K562 (cell line): ENCODE measurements around the gene CMIP. TPM values are rescaled to one million over a fixed set of nuclear protein-coding genes. Genes with fewer than 3 reads are reported as not detected.
A peak's percentile ranks its signal among the peaks of the same experiment; 100 is the strongest.

Experiments
- ARID2 ChIP-seq: fragments of 450-650 bp; IDR thresholded peaks from 2 replicates; pipeline ENCODE4 v1.6.1; 2017; ENCODE audit warnings: antibody characterized with exemption, mild to moderate bottlenecking
- BCL6 ChIP-seq: fragments of 250-450 bp; sonication (Bioruptor Pico); IDR thresholded peaks from 2 replicates; pipeline ENCODE4 v1.4.0; 2020
- CBX2 ChIP-seq: fragments of 200-600 bp; sonication (generic); IDR thresholded peaks from one replicate; pipeline ENCODE4 v1.6.1; 2012; ENCODE audit warnings: mild to moderate bottlenecking, low read length, inconsistent platforms; ENCODE audit not compliant: insufficient read depth, poor library complexity, severe bottlenecking
- EWSR1 ChIP-seq: fragments of 450-650 bp; IDR thresholded peaks from 2 replicates; pipeline ENCODE4 v1.6.1; 2018; ENCODE audit warnings: borderline replicate concordance, mild to moderate bottlenecking, low read depth, moderate library complexity; ENCODE audit not compliant: partially characterized antibody
- MCM5 ChIP-seq: fragments of 450-650 bp; IDR thresholded peaks from 2 replicates; pipeline ENCODE4 v1.6.1; 2016; ENCODE audit warnings: low read depth
- NFXL1 ChIP-seq: fragments of 450-650 bp; formaldehyde crosslinking; IDR thresholded peaks from 2 replicates; pipeline ENCODE4 v1.4.0; 2021; ENCODE audit warnings: mild to moderate bottlenecking
- NR2F6 ChIP-seq: fragments of 450-650 bp; formaldehyde crosslinking; IDR thresholded peaks from 2 replicates; pipeline ENCODE4 v1.4.0; 2020; ENCODE audit warnings: mild to moderate bottlenecking
- POU5F1 ChIP-seq: fragments of 150-350 bp; IDR thresholded peaks from 2 replicates; pipeline ENCODE4 v1.6.1; 2014; ENCODE audit warnings: borderline replicate concordance, low read length, low read depth, mild to moderate bottlenecking; ENCODE audit not compliant: partially characterized antibody
- RB1 ChIP-seq: fragments of 450-650 bp; IDR thresholded peaks from 2 replicates; pipeline ENCODE4 v1.6.1; 2017; ENCODE audit warnings: low read depth, mild to moderate bottlenecking
- RFX1 ChIP-seq: fragments of 450-650 bp; IDR thresholded peaks from 2 replicates; pipeline ENCODE4 v1.6.1; 2016; ENCODE audit warnings: mild to moderate bottlenecking, moderate library complexity
- SAP30 ChIP-seq: fragments of 200-600 bp; sonication (generic); IDR thresholded peaks from 2 replicates; pipeline ENCODE4 v1.6.1; 2012; ENCODE audit warnings: borderline replicate concordance, low read depth, mild to moderate bottlenecking, moderate library complexity, low read length, control low read depth, inconsistent platforms; ENCODE audit not compliant: insufficient read depth, poor library complexity, severe bottlenecking
- TEAD1 ChIP-seq, 2 experiments: fragments of 450-650 bp in 1 of 2; sonication (generic) in 1 of 2; formaldehyde crosslinking; IDR thresholded peaks; 2 replicates each; pipeline versions ENCODE4 v1.4.0 to v1.8.0; 2020 to 2022; ENCODE audit warnings: mild to moderate bottlenecking in 2 of 2, missing genetic modification reagents in 1 of 2
- ZKSCAN1 ChIP-seq: fragments of 150-350 bp; IDR thresholded peaks from 2 replicates; pipeline ENCODE4 v1.6.1; 2016; ENCODE audit warnings: low read depth, low read length
- ZNF12 ChIP-seq: sonication (generic); formaldehyde crosslinking; IDR thresholded peaks from 2 replicates; pipeline ENCODE4 v1.4.0; 2020; ENCODE audit warnings: mild to moderate bottlenecking, missing genetic modification reagents
- ZNF121 ChIP-seq: sonication (generic); formaldehyde crosslinking; conservative IDR thresholded peaks from 2 replicates; pipeline ENCODE4 v1.8.0; 2022; ENCODE audit warnings: missing genetic modification reagents
- ZNF165 ChIP-seq: fragments of 250-450 bp; sonication (Bioruptor Pico); IDR thresholded peaks from 2 replicates; pipeline ENCODE4 v1.4.0; 2020; ENCODE audit warnings: borderline replicate concordance
- ZNF224 ChIP-seq: sonication (generic); formaldehyde crosslinking; IDR thresholded peaks from 2 replicates; pipeline ENCODE4 v1.8.0; 2022; ENCODE audit warnings: mild to moderate bottlenecking, missing genetic modification reagents
- ZNF232 ChIP-seq: sonication (generic); formaldehyde crosslinking; IDR thresholded peaks from 2 replicates; pipeline ENCODE4 v1.8.0; 2022; ENCODE audit warnings: mild to moderate bottlenecking, missing genetic modification reagents
- ZZZ3 ChIP-seq: fragments of 450-650 bp; IDR thresholded peaks from 2 replicates; pipeline ENCODE4 v1.6.1; 2016; ENCODE audit warnings: antibody characterized with exemption, mild to moderate bottlenecking, moderate library complexity
- polyA plus RNA-seq, 8 experiments: library from polyadenylated mRNA; depleted of rRNA in 4 of 8; stranded (reverse) in 5 of 8; unstranded in 3 of 8; fragments of >200 nt; fragmentation: Nextera tagmentation in 2 of 8; fragmentation: Illumina TruSeq in 1 of 8; extraction: Ambion mirVana in 2 of 8; extraction: Trizol in 1 of 8; gene quantifications; 2 replicates each; pipeline versions ENCODE4 v1.2.1 to v1.2.3, GENCODE V29; 2011 to 2014; ENCODE audit warnings: inconsistent platforms in 1 of 8, missing spikeins in 1 of 8
- total RNA-seq, 7 experiments: library from RNA; depleted of rRNA in 6 of 7; stranded (reverse); fragments of >200 nt in 6 of 7; fragmentation: Illumina TruSeq in 2 of 7; extraction: Trizol in 2 of 7; gene quantifications; 2 replicates each; pipeline versions ENCODE4 v1.2.1 to v1.2.3, GENCODE V29; 2011 to 2021; ENCODE audit warnings: low replicate concordance in 1 of 7
- TF ChIP-seq, protein P1 (sequence below): fragments of 250-450 bp; sonication (Bioruptor Pico); IDR thresholded peaks from 2 replicates; pipeline ENCODE4 v1.4.0; 2020; ENCODE audit warnings: borderline replicate concordance
- TF ChIP-seq, protein P2 (sequence below): IDR thresholded peaks from 3 replicates; pipeline ENCODE4 v1.6.1; 2011; ENCODE audit warnings: borderline replicate concordance, mild to moderate bottlenecking; ENCODE audit not compliant: insufficient read length, insufficient read depth
- TF ChIP-seq, protein P3 (sequence below): sonication (generic); formaldehyde crosslinking; IDR thresholded peaks from 2 replicates; pipeline ENCODE4 v1.8.1; 2023; ENCODE audit warnings: mild to moderate bottlenecking, missing genetic modification reagents

The CMIP gene
- total and polyA plus RNA-seq, 9 of the 15 experiments (the other 6 are each of a cell fraction or from before 2014, with no cell fraction given), result 0.94 to 82.5 (median 10.3) TPM

DNA sequence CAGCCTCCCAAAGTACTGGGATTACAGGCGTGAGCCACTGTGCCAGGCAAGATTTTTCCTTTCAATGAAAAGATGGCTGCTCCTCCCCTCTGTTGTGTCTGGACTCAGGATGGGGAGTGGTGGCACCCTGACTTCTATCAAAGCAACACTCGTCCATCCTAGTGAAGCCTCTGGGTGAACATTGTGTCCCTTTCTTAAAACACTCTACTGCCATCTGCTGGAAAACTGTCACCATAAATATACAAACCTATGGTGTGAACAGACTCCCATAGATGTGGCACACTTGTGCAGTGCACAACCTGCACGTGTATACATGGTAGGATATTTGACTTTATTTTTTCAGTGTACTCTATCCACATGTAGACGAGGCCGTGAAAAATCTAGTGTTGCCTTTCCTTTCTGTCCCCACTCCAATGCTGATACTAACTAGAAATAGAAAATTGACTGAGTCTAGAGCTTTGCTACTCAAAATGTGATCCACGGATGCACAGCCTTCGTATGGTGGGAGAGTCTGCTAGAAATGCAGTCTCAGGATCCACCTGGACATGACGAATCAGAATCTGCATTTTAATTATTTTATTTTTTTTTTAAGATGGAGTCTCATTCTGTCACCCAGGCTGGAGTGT lies 278.6 kb downstream of the CMIP start (continued):
- no peak for TF ChIP-seq CBX2
- TF ChIP-seq ZNF224 (CRISPR knock-in tag), result no peak
- TF ChIP-seq ZNF121 (CRISPR knock-in tag), result peak; percentile 17; the same call in 1 of the 2 replicates
- peak; percentile 84; the same call in 1 of the 2 replicates for TF ChIP-seq ZNF232 (CRISPR knock-in tag)
- no peak for TF ChIP-seq NR2F6
- TF ChIP-seq, protein P1, sequence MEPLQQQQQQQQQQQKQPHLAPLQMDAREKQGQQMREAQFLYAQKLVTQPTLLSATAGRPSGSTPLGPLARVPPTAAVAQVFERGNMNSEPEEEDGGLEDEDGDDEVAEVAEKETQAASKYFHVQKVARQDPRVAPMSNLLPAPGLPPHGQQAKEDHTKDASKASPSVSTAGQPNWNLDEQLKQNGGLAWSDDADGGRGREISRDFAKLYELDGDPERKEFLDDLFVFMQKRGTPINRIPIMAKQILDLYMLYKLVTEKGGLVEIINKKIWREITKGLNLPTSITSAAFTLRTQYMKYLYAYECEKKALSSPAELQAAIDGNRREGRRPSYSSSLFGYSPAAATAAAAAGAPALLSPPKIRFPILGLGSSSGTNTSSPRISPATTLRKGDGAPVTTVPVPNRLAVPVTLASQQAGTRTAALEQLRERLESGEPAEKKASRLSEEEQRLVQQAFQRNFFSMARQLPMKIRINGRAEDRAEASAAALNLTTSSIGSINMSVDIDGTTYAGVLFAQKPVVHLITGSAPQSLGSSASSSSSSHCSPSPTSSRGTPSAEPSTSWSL (CRISPR knock-in tag), result 0 out of 2 replicates have a peak, but pooled peaks have one; percentile 13
- TF ChIP-seq, protein P2, sequence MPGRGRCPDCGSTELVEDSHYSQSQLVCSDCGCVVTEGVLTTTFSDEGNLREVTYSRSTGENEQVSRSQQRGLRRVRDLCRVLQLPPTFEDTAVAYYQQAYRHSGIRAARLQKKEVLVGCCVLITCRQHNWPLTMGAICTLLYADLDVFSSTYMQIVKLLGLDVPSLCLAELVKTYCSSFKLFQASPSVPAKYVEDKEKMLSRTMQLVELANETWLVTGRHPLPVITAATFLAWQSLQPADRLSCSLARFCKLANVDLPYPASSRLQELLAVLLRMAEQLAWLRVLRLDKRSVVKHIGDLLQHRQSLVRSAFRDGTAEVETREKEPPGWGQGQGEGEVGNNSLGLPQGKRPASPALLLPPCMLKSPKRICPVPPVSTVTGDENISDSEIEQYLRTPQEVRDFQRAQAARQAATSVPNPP, result no peak
- no peak for TF ChIP-seq ZNF165 (CRISPR knock-in tag)
- TF ChIP-seq MCM5, result no peak
- TF ChIP-seq EWSR1, result no peak
- TF ChIP-seq RFX1, result no peak
- no peak for TF ChIP-seq TEAD1 (CRISPR knock-in tag; IDR thresholded peaks at IDR 0.05)
- no peak for TF ChIP-seq POU5F1
- no peak for TF ChIP-seq BCL6 (CRISPR knock-in tag)
- TF ChIP-seq ZZZ3, result no peak
- TF ChIP-seq NFXL1 (CRISPR knock-in tag), result no peak
- peak; percentile 90 for TF ChIP-seq ARID2
- TF ChIP-seq ZNF12, result no peak
- no peak for TF ChIP-seq ZKSCAN1
- no peak for TF ChIP-seq SAP30
- no peak; the same call in 1 of the 2 replicates for TF ChIP-seq RB1
- TF ChIP-seq, protein P3, sequence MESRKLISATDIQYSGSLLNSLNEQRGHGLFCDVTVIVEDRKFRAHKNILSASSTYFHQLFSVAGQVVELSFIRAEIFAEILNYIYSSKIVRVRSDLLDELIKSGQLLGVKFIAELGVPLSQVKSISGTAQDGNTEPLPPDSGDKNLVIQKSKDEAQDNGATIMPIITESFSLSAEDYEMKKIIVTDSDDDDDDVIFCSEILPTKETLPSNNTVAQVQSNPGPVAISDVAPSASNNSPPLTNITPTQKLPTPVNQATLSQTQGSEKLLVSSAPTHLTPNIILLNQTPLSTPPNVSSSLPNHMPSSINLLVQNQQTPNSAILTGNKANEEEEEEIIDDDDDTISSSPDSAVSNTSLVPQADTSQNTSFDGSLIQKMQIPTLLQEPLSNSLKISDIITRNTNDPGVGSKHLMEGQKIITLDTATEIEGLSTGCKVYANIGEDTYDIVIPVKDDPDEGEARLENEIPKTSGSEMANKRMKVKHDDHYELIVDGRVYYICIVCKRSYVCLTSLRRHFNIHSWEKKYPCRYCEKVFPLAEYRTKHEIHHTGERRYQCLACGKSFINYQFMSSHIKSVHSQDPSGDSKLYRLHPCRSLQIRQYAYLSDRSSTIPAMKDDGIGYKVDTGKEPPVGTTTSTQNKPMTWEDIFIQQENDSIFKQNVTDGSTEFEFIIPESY (CRISPR knock-in tag), result 0 out of 2 replicates have a peak, but pooled peaks have one; percentile 18
